GM21528 (cell line): ENCODE data around the gene ADH1C.

Experiments
- ATAC-seq: cut with Tn5 transposase; IDR thresholded peaks from one replicate; pipeline ENCODE4 v1.9.1; 2021; ENCODE audit warnings: mild to moderate bottlenecking, moderate library complexity; ENCODE audit not compliant: unreplicated experiment, low FRiP score

Gene ADH1C

GRCh38 chr4:99305638-99306400 lies 46.7 kb downstream of the ADH1C start:
- no peak for ATAC-seq

- ATAC-seq = no peak
Measured at GRCh38 chr4:99301376-99302164, 51.0 kb downstream of the ADH1C start.

- no peak for ATAC-seq
Measured at GRCh38 chr4:99300934-99301333, 51.6 kb downstream of the ADH1C start.

GRCh38 chr4:99293357-99293756 lies 59.2 kb downstream of the ADH1C start:
- ATAC-seq = no peak

- no peak for ATAC-seq
Measured at GRCh38 chr4:99290848-99291786, 61.4 kb downstream of the ADH1C start, which contains the start of gene ADH1A. TSS of gene ADH1A (minus strand) at chr4:99290985. CDS start at chr4:99290914, 71 bp downstream.
